Measurements from ENCODE around the gene PIGK.

The PIGK gene

DNA sequence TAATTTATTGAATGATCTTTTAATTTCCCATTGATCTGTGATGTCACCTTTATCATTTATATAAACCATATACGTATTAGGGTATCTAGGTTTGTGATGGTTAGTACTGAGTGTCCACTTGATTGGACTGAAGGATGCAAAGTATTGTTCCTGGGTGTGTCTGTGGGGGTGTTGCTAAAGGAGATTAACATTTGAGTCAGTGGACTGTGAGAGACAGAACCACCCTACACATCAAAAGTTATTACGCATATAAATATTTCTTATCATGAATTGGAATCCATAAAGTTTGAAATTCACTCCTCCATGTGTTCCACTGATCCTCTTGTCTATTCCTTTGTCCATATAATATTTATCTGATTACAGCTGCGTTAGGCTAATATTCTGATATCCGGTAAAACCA is 100.5 kb downstream of the PIGK start:
- no peaks in the 10 kb centered on the region for H3K4me1 ChIP-seq (ENCODE audit: control insufficient read depth, insufficient read depth, low read length)
- no peak overlapping the region for H3K27ac ChIP-seq (ENCODE audit: extremely low read depth, low read depth, low read length)
- no peak for TF ChIP-seq GLI4 (tag by site-specific recombination; IDR thresholded peaks at IDR 0.05)
- TF ChIP-seq, protein P1, sequence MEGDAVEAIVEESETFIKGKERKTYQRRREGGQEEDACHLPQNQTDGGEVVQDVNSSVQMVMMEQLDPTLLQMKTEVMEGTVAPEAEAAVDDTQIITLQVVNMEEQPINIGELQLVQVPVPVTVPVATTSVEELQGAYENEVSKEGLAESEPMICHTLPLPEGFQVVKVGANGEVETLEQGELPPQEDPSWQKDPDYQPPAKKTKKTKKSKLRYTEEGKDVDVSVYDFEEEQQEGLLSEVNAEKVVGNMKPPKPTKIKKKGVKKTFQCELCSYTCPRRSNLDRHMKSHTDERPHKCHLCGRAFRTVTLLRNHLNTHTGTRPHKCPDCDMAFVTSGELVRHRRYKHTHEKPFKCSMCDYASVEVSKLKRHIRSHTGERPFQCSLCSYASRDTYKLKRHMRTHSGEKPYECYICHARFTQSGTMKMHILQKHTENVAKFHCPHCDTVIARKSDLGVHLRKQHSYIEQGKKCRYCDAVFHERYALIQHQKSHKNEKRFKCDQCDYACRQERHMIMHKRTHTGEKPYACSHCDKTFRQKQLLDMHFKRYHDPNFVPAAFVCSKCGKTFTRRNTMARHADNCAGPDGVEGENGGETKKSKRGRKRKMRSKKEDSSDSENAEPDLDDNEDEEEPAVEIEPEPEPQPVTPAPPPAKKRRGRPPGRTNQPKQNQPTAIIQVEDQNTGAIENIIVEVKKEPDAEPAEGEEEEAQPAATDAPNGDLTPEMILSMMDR (tag by site-specific recombination; IDR thresholded peaks at IDR 0.05): no peak
- TF ChIP-seq ZFP41 (tag by site-specific recombination; IDR thresholded peaks at IDR 0.05; ENCODE audit: borderline replicate concordance): no peak
- TF ChIP-seq ZNF24 (tag by site-specific recombination; IDR thresholded peaks at IDR 0.05): no peak
- ChIA-PET POLR2A (no interaction called here), CTCF (no interaction called here)
- no peak overlapping the region for H3K4me3 ChIP-seq (ENCODE audit: low read depth, low read length)
- no peaks in the 10 kb centered on the region for H3K36me3 ChIP-seq (ENCODE audit: control insufficient read depth in 2 of 2, insufficient read depth in 1 of 2, low read length in 2 of 2)
- no peaks in the 10 kb centered on the region for H3K9me3 ChIP-seq (ENCODE audit: control insufficient read depth, insufficient read depth, low read depth, low read length)

DNA sequence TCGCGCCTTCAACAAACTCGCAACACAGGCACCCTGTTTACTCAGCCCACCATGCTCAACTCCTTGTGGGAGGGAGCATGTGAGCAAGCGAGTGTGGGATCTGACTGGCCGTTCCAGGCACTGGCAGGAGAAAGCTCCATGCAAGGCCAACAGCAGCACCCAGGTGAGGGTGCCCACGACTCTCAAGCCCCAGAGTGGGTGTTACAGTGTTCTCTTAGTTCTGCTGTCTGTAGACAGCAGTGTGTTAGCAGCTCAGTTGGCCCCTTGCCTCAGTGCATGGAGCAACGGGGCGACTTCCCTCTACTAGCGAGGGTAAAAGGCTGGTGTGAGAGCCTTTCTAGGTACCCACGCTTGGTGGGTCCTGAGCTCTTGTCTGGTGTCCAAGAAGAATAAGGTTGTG is 114.6 kb downstream of the PIGK start:
- Histone ChIP-seq H3K36me3 (ENCODE audit: control insufficient read depth in 2 of 2, insufficient read depth in 1 of 2, low read length in 2 of 2) (no peaks in the 10 kb centered on the region), H3K9me3 (ENCODE audit: control insufficient read depth, insufficient read depth, low read depth, low read length) (no peaks in the 10 kb centered on the region), H3K4me3 (ENCODE audit: low read depth, low read length) (no peak overlapping the region), H3K27ac (ENCODE audit: extremely low read depth, low read depth, low read length) (no peak overlapping the region), H3K4me1 (ENCODE audit: control insufficient read depth, insufficient read depth, low read length) (no peaks in the 10 kb centered on the region)
- ChIA-PET POLR2A (no interaction called here), CTCF (no interaction called here)
- TF ChIP-seq, protein P2, sequence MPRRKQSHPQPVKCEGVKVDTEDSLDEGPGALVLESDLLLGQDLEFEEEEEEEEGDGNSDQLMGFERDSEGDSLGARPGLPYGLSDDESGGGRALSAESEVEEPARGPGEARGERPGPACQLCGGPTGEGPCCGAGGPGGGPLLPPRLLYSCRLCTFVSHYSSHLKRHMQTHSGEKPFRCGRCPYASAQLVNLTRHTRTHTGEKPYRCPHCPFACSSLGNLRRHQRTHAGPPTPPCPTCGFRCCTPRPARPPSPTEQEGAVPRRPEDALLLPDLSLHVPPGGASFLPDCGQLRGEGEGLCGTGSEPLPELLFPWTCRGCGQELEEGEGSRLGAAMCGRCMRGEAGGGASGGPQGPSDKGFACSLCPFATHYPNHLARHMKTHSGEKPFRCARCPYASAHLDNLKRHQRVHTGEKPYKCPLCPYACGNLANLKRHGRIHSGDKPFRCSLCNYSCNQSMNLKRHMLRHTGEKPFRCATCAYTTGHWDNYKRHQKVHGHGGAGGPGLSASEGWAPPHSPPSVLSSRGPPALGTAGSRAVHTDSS (tag by site-specific recombination; IDR thresholded peaks at IDR 0.05): no peak
- TF ChIP-seq, protein P3, sequence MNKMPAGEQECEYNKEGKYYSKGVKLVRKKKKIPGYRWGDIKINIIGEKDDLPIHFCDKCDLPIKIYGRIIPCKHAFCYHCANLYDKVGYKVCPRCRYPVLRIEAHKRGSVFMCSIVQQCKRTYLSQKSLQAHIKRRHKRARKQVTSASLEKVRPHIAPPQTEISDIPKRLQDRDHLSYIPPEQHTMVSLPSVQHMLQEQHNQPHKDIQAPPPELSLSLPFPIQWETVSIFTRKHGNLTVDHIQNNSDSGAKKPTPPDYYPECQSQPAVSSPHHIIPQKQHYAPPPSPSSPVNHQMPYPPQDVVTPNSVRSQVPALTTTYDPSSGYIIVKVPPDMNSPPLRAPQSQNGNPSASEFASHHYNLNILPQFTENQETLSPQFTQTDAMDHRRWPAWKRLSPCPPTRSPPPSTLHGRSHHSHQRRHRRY (tag by site-specific recombination; IDR thresholded peaks at IDR 0.05): no peak
- TF ChIP-seq, protein P4, sequence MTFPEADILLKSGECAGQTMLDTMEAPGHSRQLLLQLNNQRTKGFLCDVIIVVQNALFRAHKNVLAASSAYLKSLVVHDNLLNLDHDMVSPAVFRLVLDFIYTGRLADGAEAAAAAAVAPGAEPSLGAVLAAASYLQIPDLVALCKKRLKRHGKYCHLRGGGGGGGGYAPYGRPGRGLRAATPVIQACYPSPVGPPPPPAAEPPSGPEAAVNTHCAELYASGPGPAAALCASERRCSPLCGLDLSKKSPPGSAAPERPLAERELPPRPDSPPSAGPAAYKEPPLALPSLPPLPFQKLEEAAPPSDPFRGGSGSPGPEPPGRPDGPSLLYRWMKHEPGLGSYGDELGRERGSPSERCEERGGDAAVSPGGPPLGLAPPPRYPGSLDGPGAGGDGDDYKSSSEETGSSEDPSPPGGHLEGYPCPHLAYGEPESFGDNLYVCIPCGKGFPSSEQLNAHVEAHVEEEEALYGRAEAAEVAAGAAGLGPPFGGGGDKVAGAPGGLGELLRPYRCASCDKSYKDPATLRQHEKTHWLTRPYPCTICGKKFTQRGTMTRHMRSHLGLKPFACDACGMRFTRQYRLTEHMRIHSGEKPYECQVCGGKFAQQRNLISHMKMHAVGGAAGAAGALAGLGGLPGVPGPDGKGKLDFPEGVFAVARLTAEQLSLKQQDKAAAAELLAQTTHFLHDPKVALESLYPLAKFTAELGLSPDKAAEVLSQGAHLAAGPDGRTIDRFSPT (tag by site-specific recombination; IDR thresholded peaks at IDR 0.05): no peak
- TF ChIP-seq ZNF169 (tag by site-specific recombination; IDR thresholded peaks at IDR 0.05) (no peak), ZNF221 (tag by site-specific recombination; IDR thresholded peaks at IDR 0.05; ENCODE audit: borderline replicate concordance) (no peak), EGR2 (tag by site-specific recombination; IDR thresholded peaks at IDR 0.05; ENCODE audit: low read depth) (no peak), YY1 (tag by site-specific recombination; IDR thresholded peaks at IDR 0.05) (no peak), ZXDB (tag by site-specific recombination; IDR thresholded peaks at IDR 0.05) (no peak), YY2 (tag by site-specific recombination; IDR thresholded peaks at IDR 0.05) (no peak), HOXA7 (CRISPR knock-in tag; IDR thresholded peaks at IDR 0.05; ENCODE audit: borderline replicate concordance) (no peak), OVOL3 (tag by site-specific recombination; IDR thresholded peaks at IDR 0.05) (no peak), ZNF530 (tag by site-specific recombination; IDR thresholded peaks at IDR 0.05; ENCODE audit: low read depth) (no peak), MYNN (tag by site-specific recombination; IDR thresholded peaks at IDR 0.05; ENCODE audit: borderline replicate concordance) (no peak), RBAK (tag by site-specific recombination; IDR thresholded peaks at IDR 0.05) (no peak), GLIS1 (tag by site-specific recombination; IDR thresholded peaks at IDR 0.05) (no peak), ZNF777 (tag by site-specific recombination; IDR thresholded peaks at IDR 0.05; ENCODE audit: borderline replicate concordance) (no peak), ZNF560 (tag by site-specific recombination; IDR thresholded peaks at IDR 0.05; ENCODE audit: borderline replicate concordance) (no peak)
- TF ChIP-seq, protein P5, sequence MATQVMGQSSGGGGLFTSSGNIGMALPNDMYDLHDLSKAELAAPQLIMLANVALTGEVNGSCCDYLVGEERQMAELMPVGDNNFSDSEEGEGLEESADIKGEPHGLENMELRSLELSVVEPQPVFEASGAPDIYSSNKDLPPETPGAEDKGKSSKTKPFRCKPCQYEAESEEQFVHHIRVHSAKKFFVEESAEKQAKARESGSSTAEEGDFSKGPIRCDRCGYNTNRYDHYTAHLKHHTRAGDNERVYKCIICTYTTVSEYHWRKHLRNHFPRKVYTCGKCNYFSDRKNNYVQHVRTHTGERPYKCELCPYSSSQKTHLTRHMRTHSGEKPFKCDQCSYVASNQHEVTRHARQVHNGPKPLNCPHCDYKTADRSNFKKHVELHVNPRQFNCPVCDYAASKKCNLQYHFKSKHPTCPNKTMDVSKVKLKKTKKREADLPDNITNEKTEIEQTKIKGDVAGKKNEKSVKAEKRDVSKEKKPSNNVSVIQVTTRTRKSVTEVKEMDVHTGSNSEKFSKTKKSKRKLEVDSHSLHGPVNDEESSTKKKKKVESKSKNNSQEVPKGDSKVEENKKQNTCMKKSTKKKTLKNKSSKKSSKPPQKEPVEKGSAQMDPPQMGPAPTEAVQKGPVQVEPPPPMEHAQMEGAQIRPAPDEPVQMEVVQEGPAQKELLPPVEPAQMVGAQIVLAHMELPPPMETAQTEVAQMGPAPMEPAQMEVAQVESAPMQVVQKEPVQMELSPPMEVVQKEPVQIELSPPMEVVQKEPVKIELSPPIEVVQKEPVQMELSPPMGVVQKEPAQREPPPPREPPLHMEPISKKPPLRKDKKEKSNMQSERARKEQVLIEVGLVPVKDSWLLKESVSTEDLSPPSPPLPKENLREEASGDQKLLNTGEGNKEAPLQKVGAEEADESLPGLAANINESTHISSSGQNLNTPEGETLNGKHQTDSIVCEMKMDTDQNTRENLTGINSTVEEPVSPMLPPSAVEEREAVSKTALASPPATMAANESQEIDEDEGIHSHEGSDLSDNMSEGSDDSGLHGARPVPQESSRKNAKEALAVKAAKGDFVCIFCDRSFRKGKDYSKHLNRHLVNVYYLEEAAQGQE (tag by site-specific recombination; IDR thresholded peaks at IDR 0.05): no peak
- TF ChIP-seq, protein P6, sequence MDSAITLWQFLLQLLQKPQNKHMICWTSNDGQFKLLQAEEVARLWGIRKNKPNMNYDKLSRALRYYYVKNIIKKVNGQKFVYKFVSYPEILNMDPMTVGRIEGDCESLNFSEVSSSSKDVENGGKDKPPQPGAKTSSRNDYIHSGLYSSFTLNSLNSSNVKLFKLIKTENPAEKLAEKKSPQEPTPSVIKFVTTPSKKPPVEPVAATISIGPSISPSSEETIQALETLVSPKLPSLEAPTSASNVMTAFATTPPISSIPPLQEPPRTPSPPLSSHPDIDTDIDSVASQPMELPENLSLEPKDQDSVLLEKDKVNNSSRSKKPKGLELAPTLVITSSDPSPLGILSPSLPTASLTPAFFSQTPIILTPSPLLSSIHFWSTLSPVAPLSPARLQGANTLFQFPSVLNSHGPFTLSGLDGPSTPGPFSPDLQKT (IDR thresholded peaks at IDR 0.05; ENCODE audit: borderline replicate concordance, low read depth, low read length): no peak
